Osteocyte (in vitro differentiated cells): ENCODE measurements around the gene MRPL47. TPM values are rescaled to one million over a fixed set of nuclear protein-coding genes. Genes with fewer than 3 reads are reported as not detected.

ENCODE experiments used
- DNase-seq: peaks from one replicate; pipeline ENCODE4 v3.0.0; 2021; ENCODE audit warnings: mixed read lengths; ENCODE audit not compliant: unreplicated experiment; ENCODE audit errors: extremely low spot score
- H3K27ac Mint-ChIP-seq: one replicate; pipeline ENCODE4 v1.8.0; 2021; ENCODE audit warnings: mild to moderate bottlenecking, mixed read lengths; ENCODE audit not compliant: unreplicated experiment
- H3K27me3 Mint-ChIP-seq: one replicate; pipeline ENCODE4 v1.8.0; 2021; ENCODE audit warnings: mixed read lengths; ENCODE audit not compliant: unreplicated experiment
- H3K36me3 Mint-ChIP-seq: one replicate; pipeline ENCODE4 v1.8.0; 2021; ENCODE audit warnings: mixed read lengths; ENCODE audit not compliant: unreplicated experiment
- H3K4me1 Mint-ChIP-seq: one replicate; pipeline ENCODE4 v1.8.0; 2021; ENCODE audit warnings: mixed read lengths; ENCODE audit not compliant: unreplicated experiment
- H3K4me3 Mint-ChIP-seq: one replicate; pipeline ENCODE4 v1.8.0; 2021; ENCODE audit warnings: mild to moderate bottlenecking, moderate library complexity, mixed read lengths; ENCODE audit not compliant: unreplicated experiment
- H3K9me3 Mint-ChIP-seq: one replicate; pipeline ENCODE4 v1.8.0; 2021; ENCODE audit warnings: mixed read lengths; ENCODE audit not compliant: unreplicated experiment
- CTCF ChIP-seq: fragments of 200-600 bp; sonication (generic); IDR thresholded peaks from 2 replicates; pipeline ENCODE4 v1.5.0; 2021; ENCODE audit warnings: antibody characterized with exemption, mild to moderate bottlenecking, moderate library complexity
- total RNA-seq: library from RNA; stranded (reverse); gene quantifications from 2 replicates; pipeline ENCODE4 v1.2.1, GENCODE V29; 2021

Gene MRPL47
- total RNA-seq, 1 donor from 2014 or later: 32.8 TPM

GRCh38 chr3:179551349-179552105 is 52.9 kb downstream of the MRPL47 start:
- DNase-seq: no peak
- H3K27ac Mint-ChIP-seq: no peak overlapping the region
- no peaks in the 10 kb centered on the region for H3K4me1 Mint-ChIP-seq
- no peaks in the 10 kb centered on the region for H3K36me3 Mint-ChIP-seq
- no peak for TF ChIP-seq CTCF
- peaks cover 4% of the 10 kb centered on the region for H3K9me3 Mint-ChIP-seq
- H3K27me3 Mint-ChIP-seq: peaks cover 6% of the 10 kb centered on the region
- no peak overlapping the region for H3K4me3 Mint-ChIP-seq

GRCh38 chr3:179546814-179547241 is 57.6 kb downstream of the MRPL47 start:
- H3K27ac Mint-ChIP-seq: no peak overlapping the region
- H3K4me1 Mint-ChIP-seq: no peaks in the 10 kb centered on the region
- no peak for DNase-seq
- peaks cover 4% of the 10 kb centered on the region for H3K9me3 Mint-ChIP-seq
- H3K27me3 Mint-ChIP-seq: peaks cover 6% of the 10 kb centered on the region
- TF ChIP-seq CTCF: no peak
- no peaks in the 10 kb centered on the region for H3K36me3 Mint-ChIP-seq
- H3K4me3 Mint-ChIP-seq: no peak overlapping the region

GRCh38 chr3:179544981-179545645 is 59.3 kb downstream of the MRPL47 start:
- no peak overlapping the region for H3K4me3 Mint-ChIP-seq
- DNase-seq: no peak
- H3K4me1 Mint-ChIP-seq: no peaks in the 10 kb centered on the region
- no peak for TF ChIP-seq CTCF
- no peaks in the 10 kb centered on the region for H3K9me3 Mint-ChIP-seq
- H3K36me3 Mint-ChIP-seq: no peaks in the 10 kb centered on the region
- peaks cover 6% of the 10 kb centered on the region for H3K27me3 Mint-ChIP-seq
- H3K27ac Mint-ChIP-seq: no peak overlapping the region

- no peak overlapping the region for H3K27ac Mint-ChIP-seq
- no peaks in the 10 kb centered on the region for H3K4me1 Mint-ChIP-seq
- TF ChIP-seq CTCF: no peak
- DNase-seq: no peak
- no peaks in the 10 kb centered on the region for H3K9me3 Mint-ChIP-seq
- no peaks in the 10 kb centered on the region for H3K27me3 Mint-ChIP-seq
- no peak overlapping the region for H3K4me3 Mint-ChIP-seq
- H3K36me3 Mint-ChIP-seq: no peaks in the 10 kb centered on the region
Observed at GRCh38 chr3:179542375-179542774, 62.1 kb downstream of the MRPL47 start.

GRCh38 chr3:179541596-179541995 is 62.8 kb downstream of the MRPL47 start:
- Mint-ChIP-seq H3K27me3 (no peaks in the 10 kb centered on the region), H3K27ac (no peak overlapping the region), H3K4me3 (no peak overlapping the region), H3K36me3 (no peaks in the 10 kb centered on the region), H3K9me3 (no peaks in the 10 kb centered on the region), H3K4me1 (no peaks in the 10 kb centered on the region)
- no peak for TF ChIP-seq CTCF
- DNase-seq: no peak
